Inflammatory macrophage treated with lipopolysaccharide for 1 hour (primary cell): ENCODE results near the gene FLT1.
A peak's percentile ranks its signal among the peaks of the same experiment; 100 is the strongest.

Source experiments
- DNase-seq, 2 donors: peaks; one replicate each; pipeline ENCODE4 v3.0.0-alpha.2; 2020 to 2022

Gene FLT1

GRCh38 chr13:28380319-28380718 lies 114.6 kb downstream of the FLT1 start:
- DNase-seq, result no peak

- DNase-seq, result no peak
These were observed 115.4 kb downstream of the FLT1 start for GRCh38 chr13:28379371-28380083.

DNA sequence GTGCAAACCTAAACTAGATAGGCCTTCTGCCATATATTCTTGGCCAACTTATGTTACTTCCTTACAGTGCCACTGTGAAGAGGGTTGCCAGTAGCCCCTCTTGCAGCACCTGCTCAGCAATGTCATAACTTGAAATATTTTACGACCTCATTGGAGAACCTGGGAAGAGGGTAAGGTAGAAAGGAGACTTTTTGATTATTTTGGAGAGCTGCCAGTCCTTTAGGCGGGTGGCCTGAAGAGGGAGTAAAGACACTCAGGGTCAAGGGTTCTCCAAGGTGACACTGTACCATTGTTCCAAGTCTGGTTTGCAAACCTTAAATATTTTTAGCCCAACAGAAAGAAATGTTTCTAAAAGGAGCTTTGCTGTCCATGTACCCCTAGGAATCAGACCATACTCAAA lies 118.3 kb downstream of the FLT1 start:
- DNase-seq, result no peak

DNA sequence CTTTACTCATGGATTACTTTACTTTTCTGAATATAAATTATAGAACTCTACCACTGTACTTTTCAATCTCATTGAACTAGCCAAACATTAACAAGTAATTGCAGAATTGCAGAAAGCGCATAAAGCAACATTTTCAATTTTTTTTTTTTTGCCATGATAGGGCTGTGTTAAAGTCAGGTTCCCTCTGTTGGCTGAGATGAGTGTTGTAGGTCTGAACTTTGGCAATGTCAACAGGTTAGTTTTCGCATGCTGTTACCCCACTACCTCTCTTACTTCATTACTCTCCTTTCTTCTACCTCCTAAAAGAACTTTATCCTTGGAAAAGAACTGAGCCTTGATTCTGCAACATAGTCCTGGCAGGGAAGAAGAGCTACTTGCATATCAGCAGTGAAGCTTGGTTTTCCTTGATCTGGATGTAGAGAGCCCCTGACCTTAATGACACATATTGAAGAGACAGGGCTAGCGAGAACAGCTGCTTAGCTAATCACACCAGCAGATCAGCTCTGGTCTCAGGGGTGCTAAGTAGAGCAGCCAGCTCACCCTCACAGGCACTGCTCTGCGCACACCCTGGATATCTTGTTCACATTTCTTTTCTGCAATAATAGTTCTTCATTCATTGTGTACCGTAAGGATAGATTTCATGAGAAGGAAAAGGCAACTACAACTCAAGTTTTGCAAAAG lies 119.5 kb downstream of the FLT1 start:
- DNase-seq, result no peak

DNA sequence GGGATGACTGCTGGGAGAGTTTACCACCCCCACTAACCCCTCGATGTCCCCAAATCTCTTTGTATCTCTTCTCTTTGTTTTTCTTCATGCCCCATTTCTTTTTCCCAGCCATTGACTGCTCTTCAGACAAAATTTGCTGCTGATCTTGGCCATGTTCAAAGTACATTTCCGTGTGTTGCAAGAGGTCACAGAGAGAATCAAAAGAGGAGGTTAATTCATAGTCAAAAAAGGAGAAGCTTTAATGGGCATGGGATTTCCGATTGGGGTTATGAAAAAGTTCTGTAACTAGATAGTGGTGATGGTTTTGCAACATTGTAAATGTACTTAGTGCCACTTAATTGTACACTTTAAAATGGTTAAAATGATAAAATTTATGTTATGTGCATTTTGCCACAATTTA lies 121.1 kb downstream of the FLT1 start:
- peak; percentile 81 to 86 for DNase-seq

- no peak for DNase-seq
These were observed 124.5 kb downstream of the FLT1 start for GRCh38 chr13:28370448-28370847.

DNA sequence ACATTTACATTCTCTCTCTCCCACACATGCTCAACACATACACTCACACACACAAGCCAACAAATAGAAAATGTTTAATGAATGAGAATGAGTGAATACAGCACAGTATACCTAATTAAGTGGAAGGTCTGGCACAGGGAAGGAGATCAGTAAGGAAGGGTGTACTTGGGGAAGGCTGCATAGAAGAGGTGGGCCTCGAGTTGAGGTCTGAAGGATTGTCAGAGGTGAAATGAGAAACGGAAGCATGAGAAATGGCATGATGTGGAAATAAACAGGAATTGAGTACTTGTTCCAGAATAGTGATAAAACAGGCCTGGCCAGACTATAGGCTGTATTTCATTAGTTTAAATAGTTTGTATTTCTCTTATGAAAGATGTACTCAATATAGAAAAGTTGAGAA lies 136.2 kb downstream of the FLT1 start:
- DNase-seq, result no peak

DNA sequence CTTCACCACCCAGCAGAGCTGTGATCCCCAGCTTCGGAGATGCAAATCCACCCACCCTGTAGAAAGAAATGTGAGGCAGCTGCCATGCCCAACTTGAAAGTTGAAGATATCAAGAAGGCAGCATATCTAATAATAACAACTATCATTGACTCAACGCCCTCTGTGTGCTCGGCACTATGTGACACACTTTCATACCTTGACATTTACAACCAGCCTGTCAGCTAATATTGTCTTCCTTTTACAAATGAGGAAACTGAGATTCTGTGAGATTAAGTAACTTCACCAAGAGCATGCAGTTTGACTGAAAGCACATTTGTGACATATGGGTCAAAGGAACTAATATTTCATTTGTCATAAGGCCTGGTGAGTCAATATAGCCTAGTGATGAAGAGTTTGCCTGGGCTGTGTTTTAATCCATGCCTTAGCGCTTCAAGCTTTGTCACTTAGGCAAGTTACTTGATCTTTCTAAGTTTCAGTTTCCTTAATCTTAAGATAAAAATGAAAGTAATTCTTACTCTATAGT lies 137.0 kb downstream of the FLT1 start:
- peak; percentile 85 to 93 for DNase-seq

DNA sequence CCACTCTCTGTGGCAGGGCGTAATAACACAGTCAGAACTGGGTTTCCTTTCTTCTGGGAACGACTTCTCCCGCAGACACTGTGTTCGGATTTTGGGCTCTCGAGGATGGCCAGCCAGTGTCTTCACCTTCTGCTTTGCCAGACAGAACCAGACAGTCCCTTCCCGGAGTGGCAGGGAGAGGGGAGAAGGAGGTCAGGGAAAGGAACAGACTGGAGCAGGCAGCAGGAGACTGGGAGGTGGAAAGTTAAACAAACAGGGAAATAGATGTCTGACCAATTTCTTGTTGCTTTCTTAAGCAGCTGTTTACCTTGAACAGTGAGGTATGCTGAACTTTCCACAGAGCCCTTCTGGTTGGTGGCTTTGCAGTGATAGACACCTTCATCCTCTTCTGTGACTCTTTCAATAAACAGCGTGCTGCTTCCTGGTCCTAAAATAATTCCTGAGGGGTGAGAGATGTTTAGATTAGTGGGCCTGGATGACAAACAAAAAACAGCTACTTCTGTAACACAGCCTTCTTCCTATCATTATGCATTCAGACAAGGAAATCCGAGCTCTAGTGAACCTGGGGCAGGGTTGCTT lies 137.6 kb downstream of the FLT1 start:
- no peak for DNase-seq

- peak in 1 of 2 donors; percentile 35 for DNase-seq
These were observed 138.3 kb downstream of the FLT1 start for GRCh38 chr13:28356561-28357021.

DNA sequence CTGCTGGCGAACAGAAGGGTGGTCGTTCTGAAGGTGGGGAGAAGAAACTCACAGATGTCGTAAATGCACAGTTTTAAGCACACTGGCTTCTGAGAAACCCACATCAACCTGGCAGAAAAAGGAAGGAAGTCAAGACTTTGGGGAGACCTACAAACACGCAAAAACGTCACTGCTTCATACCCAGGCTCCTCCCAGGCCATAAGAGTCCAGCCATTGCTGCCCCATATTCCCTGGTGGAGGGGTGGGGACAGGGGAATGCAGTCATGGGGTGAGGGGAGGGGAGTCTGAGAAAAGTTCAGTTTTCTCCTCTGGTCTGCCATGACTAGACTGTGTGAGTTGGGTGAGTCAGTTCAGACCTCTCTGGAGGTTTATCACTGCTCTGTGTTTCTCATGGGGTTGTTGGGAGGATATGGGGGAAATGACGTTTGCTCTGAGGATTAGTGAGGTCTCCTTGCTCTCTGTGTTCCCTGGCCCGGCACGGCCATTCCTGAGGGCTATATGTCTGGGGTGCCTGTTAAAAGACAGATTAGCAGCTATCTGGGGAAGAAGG lies 139.0 kb downstream of the FLT1 start:
- no peak for DNase-seq

GRCh38 chr13:28355046-28355821 lies 139.7 kb downstream of the FLT1 start:
- DNase-seq, result no peak

DNA sequence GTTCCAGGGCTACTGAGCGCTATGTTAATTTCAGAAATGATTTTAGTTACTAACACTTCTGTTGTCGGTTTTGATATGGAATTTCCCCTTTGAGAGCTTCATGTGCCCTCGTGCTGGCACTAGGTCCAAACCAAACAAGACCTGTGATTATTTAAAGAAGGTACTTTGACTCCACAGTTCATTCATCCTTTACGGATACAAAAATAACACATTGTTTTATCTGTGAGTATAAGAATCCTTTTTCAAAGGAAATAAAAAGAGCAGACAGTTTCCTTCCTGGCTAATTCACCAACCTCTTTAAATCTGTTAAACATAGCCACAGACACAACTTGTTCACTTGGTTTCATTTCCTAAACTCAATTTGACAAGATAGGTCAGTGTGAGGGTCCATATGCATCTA lies 141.2 kb downstream of the FLT1 start:
- DNase-seq, result no peak

- no peak for DNase-seq
These were observed 144.8 kb downstream of the FLT1 start for GRCh38 chr13:28349907-28350654.

DNA sequence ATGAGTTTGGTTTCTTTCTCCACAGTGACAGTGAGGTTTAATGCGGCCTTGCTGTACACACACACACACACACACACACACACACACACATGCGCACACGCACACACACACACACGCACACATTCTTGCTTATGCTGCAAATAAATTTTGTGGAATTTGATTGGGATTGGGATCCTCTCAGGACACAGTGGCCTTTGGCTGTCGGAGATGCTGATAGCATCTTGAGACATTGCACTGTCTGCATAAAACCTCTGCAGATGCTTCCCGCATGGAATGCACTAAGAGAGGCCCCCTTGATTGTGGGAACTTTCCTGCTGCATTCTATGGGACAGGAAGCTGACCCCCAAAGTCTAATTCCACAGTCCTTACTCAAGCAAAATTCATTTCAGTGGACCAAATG lies 145.6 kb downstream of the FLT1 start:
- DNase-seq, result no peak

DNA sequence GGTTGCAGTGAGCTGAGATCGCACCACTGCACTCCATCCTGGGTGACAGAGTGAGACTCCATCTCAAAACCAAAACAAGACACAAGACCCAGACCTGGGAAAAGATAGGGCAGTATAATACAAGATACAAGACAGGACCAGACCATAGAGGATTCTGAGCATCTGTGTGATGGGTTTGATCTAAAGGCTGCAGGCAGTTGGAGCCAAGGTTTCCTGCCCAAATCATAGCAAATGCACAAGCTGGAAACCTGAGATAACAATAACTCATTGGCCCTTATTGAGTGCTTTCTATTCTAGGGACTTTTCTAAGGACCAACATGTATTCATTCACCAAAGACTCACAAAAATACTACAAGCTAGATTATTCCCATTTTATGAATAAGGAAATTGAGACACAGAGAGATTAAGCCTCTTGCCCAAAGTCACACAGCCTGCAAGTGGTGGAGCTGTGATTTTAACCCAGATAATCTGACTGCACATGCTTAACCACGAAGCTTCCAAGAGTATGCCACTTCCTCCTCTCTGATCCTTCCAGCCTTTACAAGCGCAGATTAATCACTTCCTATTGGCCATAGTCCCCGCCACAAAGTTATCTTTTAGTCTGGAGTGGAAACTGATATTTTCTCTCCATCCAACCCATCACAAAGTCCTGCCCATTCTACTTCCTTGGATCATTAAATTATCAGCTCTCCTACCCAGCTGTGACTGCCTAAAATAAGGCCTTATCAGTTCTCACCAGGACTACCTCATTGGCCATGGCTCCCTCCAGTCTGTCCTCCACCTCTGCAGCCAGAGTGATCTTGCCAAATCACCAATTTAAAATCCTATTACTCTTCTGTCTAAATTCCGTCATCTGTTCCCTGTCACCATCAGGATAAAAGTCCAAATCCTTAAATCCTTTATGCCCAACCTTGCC lies 147.2 kb downstream of the FLT1 start:
- DNase-seq, result peak in 1 of 2 donors; percentile 20

DNA sequence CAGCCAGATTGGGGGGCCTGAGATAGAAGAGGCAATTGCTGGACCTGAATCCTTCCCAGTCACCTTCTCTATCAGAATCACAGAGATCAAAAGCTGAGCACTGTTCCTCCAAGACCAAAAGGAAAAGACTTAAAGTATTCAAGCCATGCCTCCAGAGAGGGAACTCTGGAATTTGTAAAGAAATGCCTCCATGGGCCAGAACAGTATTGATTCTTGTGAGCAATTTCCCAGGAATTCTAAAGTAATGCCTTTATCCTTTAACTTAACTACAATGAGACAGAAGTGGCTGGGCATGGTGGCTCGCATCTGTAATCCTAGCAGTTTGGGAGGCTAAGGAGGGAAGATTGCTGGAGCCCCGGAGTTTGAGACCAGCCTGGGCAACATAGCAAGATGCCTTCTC lies 148.8 kb downstream of the FLT1 start:
- no peak for DNase-seq

DNA sequence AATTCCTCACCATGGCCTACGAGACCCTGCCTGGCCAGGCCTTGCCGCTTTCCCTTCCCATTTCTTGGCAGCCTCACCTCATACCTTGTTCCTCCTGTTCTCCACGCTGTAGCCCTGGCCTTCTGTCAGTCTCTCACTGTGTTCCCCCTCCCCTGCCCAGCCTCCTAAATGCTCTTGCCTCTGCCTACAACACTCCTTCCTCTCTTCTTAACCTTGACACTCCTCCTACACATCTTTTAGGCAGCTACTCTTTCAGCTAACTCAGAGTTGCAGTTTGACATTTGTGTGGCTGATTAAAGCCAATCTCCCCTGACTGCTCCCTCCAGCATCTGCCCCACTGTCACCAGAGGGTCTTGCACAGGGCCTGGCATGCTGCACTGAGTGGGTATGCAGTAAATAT lies 150.8 kb downstream of the FLT1 start:
- DNase-seq, result no peak

DNA sequence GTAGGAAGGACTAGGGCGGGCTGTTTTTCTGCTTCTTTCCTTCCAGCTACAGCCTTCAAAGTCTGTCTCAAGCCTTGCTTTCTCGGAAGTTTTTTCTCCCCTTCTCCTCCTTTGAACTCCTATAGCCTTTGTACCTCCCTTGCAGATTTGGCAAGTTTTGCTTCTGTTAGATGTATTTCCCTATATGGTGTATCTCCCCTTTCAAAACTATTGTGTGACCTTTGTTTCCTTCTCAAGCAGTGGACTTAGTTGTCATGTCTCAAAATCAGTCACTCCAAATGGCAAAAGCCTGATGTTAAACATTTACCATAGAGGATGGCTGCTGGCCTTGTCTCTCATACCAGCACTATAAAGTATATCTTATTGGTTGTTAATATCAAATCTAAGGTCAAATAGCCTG lies 152.7 kb downstream of the FLT1 start:
- DNase-seq, result no peak

GRCh38 chr13:28340272-28340793 lies 154.6 kb downstream of the FLT1 start:
- no peak for DNase-seq

GRCh38 chr13:28339419-28339818 lies 155.5 kb downstream of the FLT1 start:
- DNase-seq, result no peak
